SK-N-SH (cell line): ENCODE results near the gene ATP2A1. TPM values are rescaled to one million over a fixed set of nuclear protein-coding genes. Genes with fewer than 3 reads are reported as not detected.
A peak's percentile ranks its signal among the peaks of the same experiment; 100 is the strongest.

Source experiments
- CTCF ChIA-PET: fragments of 300-600, 350-600 bp; formaldehyde crosslinking; extraction: SDS; loops from one replicate; lab custom pipeline; 2021; lab: Yijun Ruan, JAX
- POLR2A ChIA-PET: fragments of 350-600 bp; sonication (Branson Sonifier 250); formaldehyde crosslinking; extraction: SDS; loops from one replicate; lab custom pipeline; 2020; ENCODE audit warnings: antibody characterized with exemption, inconsistent platforms; lab: Yijun Ruan, JAX
- DNase-seq: peaks from one replicate; pipeline ENCODE4 v3.0.0; 2012
- H2AFZ ChIP-seq: fragments of 200-600 bp; sonication (generic); 2 replicates; pipeline ENCODE4 v1.8.1; 2016; ENCODE audit warnings: antibody characterized with exemption, mild to moderate bottlenecking, low read depth
- H3F3A ChIP-seq: fragments of 200-600 bp; sonication (generic); replicated peaks from 2 replicates; pipeline ENCODE3; 2016; ENCODE audit warnings: antibody characterized with exemption, mild to moderate bottlenecking; ENCODE audit not compliant: insufficient read depth
- H3K27ac ChIP-seq, 2 experiments: fragments of 200-500 bp in 1 of 2; fragments of 200-600 bp in 1 of 2; sonication (Bioruptor generic) in 1 of 2; sonication (generic), shearing (Covaris generic) in 1 of 2; 2 replicates each; pipeline versions ENCODE4 v1.5.1 to v1.6.1; 2014 to 2016; ENCODE audit warnings: low read depth in 2 of 2, inconsistent platforms in 1 of 2, low read length in 1 of 2, mild to moderate bottlenecking in 1 of 2, mixed read lengths in 1 of 2
- H3K27me3 ChIP-seq: fragments of 200-600 bp; sonication (generic), shearing (Covaris generic); 2 replicates; pipeline ENCODE4 v1.6.1; 2016; ENCODE audit warnings: mixed run types; ENCODE audit not compliant: insufficient read depth
- H3K36me3 ChIP-seq, 2 experiments: fragments of 200-500 bp in 1 of 2; fragments of 200-600 bp in 1 of 2; sonication (Bioruptor generic) in 1 of 2; sonication (generic) in 1 of 2; replicated peaks in 1 of 2; 2 replicates each; pipeline versions ENCODE3 to v1.5.1; 2014 to 2016; ENCODE audit warnings: low read length in 1 of 2, mild to moderate bottlenecking in 1 of 2; ENCODE audit not compliant: insufficient read depth in 2 of 2, control insufficient read depth in 1 of 2
- H3K4me1 ChIP-seq, 2 experiments: fragments of 200-500 bp in 1 of 2; fragments of 200-600 bp in 1 of 2; sonication (Bioruptor generic) in 1 of 2; sonication (generic), shearing (Covaris generic) in 1 of 2; 2 replicates each; pipeline versions ENCODE4 v1.5.1 to v1.6.1; 2014 to 2016; ENCODE audit warnings: low read depth in 1 of 2, low read length in 1 of 2, mixed run types in 1 of 2; ENCODE audit not compliant: insufficient read depth in 2 of 2, control insufficient read depth in 1 of 2
- H3K4me2 ChIP-seq: fragments of 200-600 bp; sonication (generic), shearing (Covaris generic); 2 replicates; pipeline ENCODE4 v1.6.1; 2017; ENCODE audit warnings: mixed run types
- H3K4me3 ChIP-seq, 2 experiments: fragments of 200-500 bp in 1 of 2; fragments of 200-600 bp in 1 of 2; sonication (Bioruptor generic) in 1 of 2; sonication (generic), shearing (Covaris generic) in 1 of 2; 2 replicates each; pipeline versions ENCODE4 v1.5.1 to v1.8.1; 2014 to 2016; ENCODE audit warnings: low read depth in 2 of 2, inconsistent platforms in 1 of 2, low read length in 1 of 2, mild to moderate bottlenecking in 1 of 2, mixed read lengths in 1 of 2, moderate library complexity in 1 of 2
- H3K79me2 ChIP-seq: fragments of 200-600 bp; sonication (generic); 2 replicates; pipeline ENCODE4 v1.8.1; 2017; ENCODE audit warnings: mild to moderate bottlenecking; ENCODE audit not compliant: insufficient read depth
- H3K9ac ChIP-seq: fragments of 200-600 bp; sonication (generic); 2 replicates; pipeline ENCODE4 v1.6.1; 2017; ENCODE audit warnings: mixed run types
- H3K9me2 ChIP-seq: fragments of 200-600 bp; sonication (generic); 2 replicates; pipeline ENCODE4 v1.6.1; 2017; ENCODE audit warnings: mixed run types
- H3K9me3 ChIP-seq: fragments of 200-600 bp; sonication (generic); 2 replicates; pipeline ENCODE4 v1.6.1; 2017; ENCODE audit warnings: mixed run types, mild to moderate bottlenecking, moderate library complexity
- H4K20me1 ChIP-seq: fragments of 200-600 bp; sonication (generic); 2 replicates; pipeline ENCODE4 v1.6.1; 2017; ENCODE audit warnings: mild to moderate bottlenecking, mixed run types; ENCODE audit not compliant: insufficient read depth
- EP300 ChIP-seq, 2 experiments: IDR thresholded peaks; 2 replicates each; pipeline versions ENCODE4 v1.4.0 to v1.6.1; 2012; ENCODE audit warnings: borderline replicate concordance in 1 of 2, low read depth in 1 of 2, low read length in 1 of 2
- EZH2phosphoT487 ChIP-seq: fragments of 200-600 bp; sonication (generic); IDR thresholded peaks from 2 replicates; pipeline ENCODE4 v1.6.1; 2017; ENCODE audit warnings: low read depth, mixed run types, mild to moderate bottlenecking, antibody characterized with exemption, moderate library complexity, borderline replicate concordance
- FOXJ3 ChIP-seq: sonication (generic); formaldehyde crosslinking; IDR thresholded peaks from 2 replicates; pipeline ENCODE4 v1.5.1; 2020; ENCODE audit warnings: mild to moderate bottlenecking, missing genetic modification reagents
- RCOR1 ChIP-seq: fragments of 150-350 bp; IDR thresholded peaks from 2 replicates; pipeline ENCODE4 v1.6.1; 2017; ENCODE audit warnings: antibody characterized with exemption, low read length
- SIN3A ChIP-seq: IDR thresholded peaks from 2 replicates; pipeline ENCODE4 v1.6.1; 2012; ENCODE audit warnings: low read depth, mild to moderate bottlenecking, low read length, moderate library complexity, borderline replicate concordance
- WGBS: methylation state at CpG from one replicate; pipeline ENCODE4 v1.1.6; 2017; ENCODE audit warnings: low lambda C conversion rate; 5-methylcytosine and 5-hydroxymethylcytosine counted together
- polyA plus RNA-seq, 3 experiments: library from polyadenylated mRNA; depleted of rRNA; stranded (reverse); fragments of >200 nt; gene quantifications; 2 replicates each; pipeline ENCODE4 v1.2.3, GENCODE V29; 2012
- TF ChIP-seq, protein P1 (sequence below): IDR thresholded peaks from 2 replicates; pipeline ENCODE4 v1.6.1; 2012; ENCODE audit warnings: mild to moderate bottlenecking, low read depth, low read length, moderate library complexity
- TF ChIP-seq, protein P2 (sequence below): IDR thresholded peaks from 2 replicates; pipeline ENCODE4 v1.4.0; 2012; ENCODE audit warnings: low read depth, borderline replicate concordance
- TF ChIP-seq, protein P3 (sequence below): fragments of 150-350 bp; IDR thresholded peaks from 2 replicates; pipeline ENCODE4 v1.6.1; 2016; ENCODE audit warnings: mild to moderate bottlenecking, low read depth, low read length

ATP2A1 gene
- polyA plus RNA-seq, 1 of the 3 experiments (the other 2 are of a cell fraction): 3.0 TPM

DNA sequence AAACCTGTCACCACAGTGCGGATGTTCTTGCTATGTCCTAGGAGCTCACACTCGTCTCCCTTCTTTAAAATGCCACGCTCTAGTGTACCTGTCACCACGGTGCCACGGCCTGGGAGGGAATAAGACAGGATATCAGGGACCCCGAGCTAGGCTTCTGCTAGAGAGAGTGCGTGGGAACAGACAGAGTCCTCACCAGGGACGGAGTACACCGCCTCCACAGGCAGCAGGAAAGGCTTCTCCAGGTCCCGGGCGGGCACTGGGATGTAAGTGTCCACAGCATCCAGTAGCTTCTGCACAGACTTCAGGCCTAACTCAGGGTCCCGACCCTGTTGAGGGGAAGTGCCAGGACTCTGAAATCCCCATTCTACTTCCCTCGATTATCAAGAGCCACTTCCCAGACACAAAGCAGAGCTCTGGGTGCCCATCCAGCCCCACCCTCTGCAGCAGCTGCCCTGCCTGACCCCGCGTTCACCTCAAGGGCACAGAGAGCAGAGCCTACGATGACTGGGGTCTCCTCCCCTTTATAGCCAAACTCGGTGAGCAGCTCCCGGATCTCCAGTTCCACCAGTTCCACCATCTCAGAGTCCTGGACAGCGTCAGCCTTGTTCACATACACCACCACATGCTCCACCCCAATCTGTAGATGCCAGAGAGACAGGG lies 33.9 kb upstream of the ATP2A1 start:
- ChIA-PET CTCF (interaction anchor here (1.0 kb wide), 1 partner anchor 13 kb away, joined by 3 read pairs; no protein-coding TSS in a partner anchor), POLR2A (interaction anchor here (1.6 to 4.0 kb wide), 2 partner anchors 10 to 19 kb away, joined by 7 to 57 read pairs; partner anchors contain the start of gene SH2B1)
- TF ChIP-seq EP300 (IDR thresholded peaks at IDR 0.05; ENCODE audit: borderline replicate concordance in 1 of 2, low read depth in 1 of 2, low read length in 1 of 2): no peak
- TF ChIP-seq, protein P1, sequence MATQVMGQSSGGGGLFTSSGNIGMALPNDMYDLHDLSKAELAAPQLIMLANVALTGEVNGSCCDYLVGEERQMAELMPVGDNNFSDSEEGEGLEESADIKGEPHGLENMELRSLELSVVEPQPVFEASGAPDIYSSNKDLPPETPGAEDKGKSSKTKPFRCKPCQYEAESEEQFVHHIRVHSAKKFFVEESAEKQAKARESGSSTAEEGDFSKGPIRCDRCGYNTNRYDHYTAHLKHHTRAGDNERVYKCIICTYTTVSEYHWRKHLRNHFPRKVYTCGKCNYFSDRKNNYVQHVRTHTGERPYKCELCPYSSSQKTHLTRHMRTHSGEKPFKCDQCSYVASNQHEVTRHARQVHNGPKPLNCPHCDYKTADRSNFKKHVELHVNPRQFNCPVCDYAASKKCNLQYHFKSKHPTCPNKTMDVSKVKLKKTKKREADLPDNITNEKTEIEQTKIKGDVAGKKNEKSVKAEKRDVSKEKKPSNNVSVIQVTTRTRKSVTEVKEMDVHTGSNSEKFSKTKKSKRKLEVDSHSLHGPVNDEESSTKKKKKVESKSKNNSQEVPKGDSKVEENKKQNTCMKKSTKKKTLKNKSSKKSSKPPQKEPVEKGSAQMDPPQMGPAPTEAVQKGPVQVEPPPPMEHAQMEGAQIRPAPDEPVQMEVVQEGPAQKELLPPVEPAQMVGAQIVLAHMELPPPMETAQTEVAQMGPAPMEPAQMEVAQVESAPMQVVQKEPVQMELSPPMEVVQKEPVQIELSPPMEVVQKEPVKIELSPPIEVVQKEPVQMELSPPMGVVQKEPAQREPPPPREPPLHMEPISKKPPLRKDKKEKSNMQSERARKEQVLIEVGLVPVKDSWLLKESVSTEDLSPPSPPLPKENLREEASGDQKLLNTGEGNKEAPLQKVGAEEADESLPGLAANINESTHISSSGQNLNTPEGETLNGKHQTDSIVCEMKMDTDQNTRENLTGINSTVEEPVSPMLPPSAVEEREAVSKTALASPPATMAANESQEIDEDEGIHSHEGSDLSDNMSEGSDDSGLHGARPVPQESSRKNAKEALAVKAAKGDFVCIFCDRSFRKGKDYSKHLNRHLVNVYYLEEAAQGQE: no peak
- TF ChIP-seq RCOR1: no peak
- TF ChIP-seq EZH2phosphoT487: no peak
- TF ChIP-seq SIN3A: no peak
- TF ChIP-seq, protein P2, sequence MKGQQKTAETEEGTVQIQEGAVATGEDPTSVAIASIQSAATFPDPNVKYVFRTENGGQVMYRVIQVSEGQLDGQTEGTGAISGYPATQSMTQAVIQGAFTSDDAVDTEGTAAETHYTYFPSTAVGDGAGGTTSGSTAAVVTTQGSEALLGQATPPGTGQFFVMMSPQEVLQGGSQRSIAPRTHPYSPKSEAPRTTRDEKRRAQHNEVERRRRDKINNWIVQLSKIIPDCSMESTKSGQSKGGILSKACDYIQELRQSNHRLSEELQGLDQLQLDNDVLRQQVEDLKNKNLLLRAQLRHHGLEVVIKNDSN: no peak
- TF ChIP-seq, protein P3, sequence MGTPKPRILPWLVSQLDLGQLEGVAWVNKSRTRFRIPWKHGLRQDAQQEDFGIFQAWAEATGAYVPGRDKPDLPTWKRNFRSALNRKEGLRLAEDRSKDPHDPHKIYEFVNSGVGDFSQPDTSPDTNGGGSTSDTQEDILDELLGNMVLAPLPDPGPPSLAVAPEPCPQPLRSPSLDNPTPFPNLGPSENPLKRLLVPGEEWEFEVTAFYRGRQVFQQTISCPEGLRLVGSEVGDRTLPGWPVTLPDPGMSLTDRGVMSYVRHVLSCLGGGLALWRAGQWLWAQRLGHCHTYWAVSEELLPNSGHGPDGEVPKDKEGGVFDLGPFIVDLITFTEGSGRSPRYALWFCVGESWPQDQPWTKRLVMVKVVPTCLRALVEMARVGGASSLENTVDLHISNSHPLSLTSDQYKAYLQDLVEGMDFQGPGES: no peak
- no peak for TF ChIP-seq FOXJ3 (CRISPR knock-in tag)
- Histone ChIP-seq H3K4me3 (peak overlapping the region; percentile 91 to 94; a peak in 1 of 4 replicates), H3K9me3 (no peaks in the 10 kb centered on the region), H3K27me3 (no peaks in the 10 kb centered on the region), H3F3A (peaks cover 30% of the 10 kb centered on the region), H3K9me2 (no peaks in the 10 kb centered on the region), H3K36me3 (peaks cover 21 to 26% of the 10 kb centered on the region in 2 experiments), H4K20me1 (no peaks in the 10 kb centered on the region), H3K9ac (peak overlapping the region; percentile 95; the same call in 1 of the 2 replicates), H3K4me2 (peak overlapping the region; percentile 95), H2AFZ (no peak overlapping the region), H3K79me2 (peaks cover 57% of the 10 kb centered on the region), H3K4me1 (peaks cover 7 to 14% of the 10 kb centered on the region in 2 experiments; a peak in 1 of 4 replicates), H3K27ac (no peak overlapping the region)
- WGBS: 87% methylated on average over 13 of the region's 19 CpGs
- no peak for DNase-seq
